ENCODE data around the gene HSD17B8.

DNA sequence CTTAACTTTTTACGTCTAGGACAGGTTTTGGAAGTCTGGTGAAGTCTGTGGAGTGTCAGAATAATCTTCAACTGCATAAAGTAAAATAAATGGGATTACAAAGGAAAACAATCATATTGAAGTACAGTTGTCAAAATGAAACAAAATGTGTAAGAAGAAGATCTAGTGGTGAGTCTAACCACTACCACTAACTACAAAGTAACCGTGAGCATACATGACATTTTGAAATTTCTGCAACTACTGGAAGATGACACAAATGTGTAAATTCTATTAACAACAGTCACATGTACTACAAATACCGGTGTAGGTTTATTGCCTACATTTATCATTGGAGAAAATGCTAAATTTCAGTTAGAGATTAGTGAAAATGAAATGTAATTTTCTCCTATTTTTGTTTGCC is 37.5 kb downstream of the HSD17B8 start:
- no peak for TF ChIP-seq POLR2AphosphoS5 (IDR thresholded peaks at IDR 0.05; ENCODE audit: borderline replicate concordance, low read depth, low read length)
- no peak for TF ChIP-seq EZH2 (IDR thresholded peaks at IDR 0.05)
- TF ChIP-seq FOXP2 (optimal IDR thresholded peaks at IDR 0.05; ENCODE audit: control extremely low read depth, extremely low read length, insufficient read depth), result no peak

All from SK-N-MC (cell line).